Stimulated activated CD8-positive, alpha-beta memory T cell treated with anti-CD3 and anti-CD28 coated beads, Interleukin-15, amount 100 ng/mL, for 48 hours (primary cell): Measurements from ENCODE around the gene CD59.

Source experiments
- DNase-seq, 2 donors: peaks; one replicate each; pipeline ENCODE4 v3.0.0-alpha.2; 2020; ENCODE audit warnings: low read depth in 2 of 2

The CD59 gene

GRCh38 chr11:33736148-33736812 is at the start of gene CD59:
Gene CD59, minus strand, starts transcription at chr11:33736423. Its CDS starts 13,978 bp downstream, at chr11:33722445.
- peak; percentile 77 to 81 for DNase-seq

GRCh38 chr11:33785609-33786008 is 49.4 kb upstream of the CD59 start:
- DNase-seq = no peak

GRCh38 chr11:33779849-33780528 is 43.8 kb upstream of the CD59 start:
- DNase-seq = no peak

GRCh38 chr11:33778675-33779074 is 42.5 kb upstream of the CD59 start:
- DNase-seq = no peak

- no peak for DNase-seq
Measured at GRCh38 chr11:33777906-33778305, 41.7 kb upstream of the CD59 start.

GRCh38 chr11:33775832-33776470 is 39.7 kb upstream of the CD59 start:
- no peak for DNase-seq

- no peak for DNase-seq
Measured at GRCh38 chr11:33775467-33775807, 39.2 kb upstream of the CD59 start.

GRCh38 chr11:33774736-33775466 is 38.7 kb upstream of the CD59 start:
- no peak for DNase-seq

- peak; percentile 71 to 72 for DNase-seq
Measured at GRCh38 chr11:33773987-33774735, 37.9 kb upstream of the CD59 start, which contains the start of gene FBXO3. Gene FBXO3, minus strand, starts transcription at chr11:33774520. Its CDS starts 23 bp downstream, at chr11:33774497.

- no peak for DNase-seq
Measured at GRCh38 chr11:33773404-33773986, 37.3 kb upstream of the CD59 start.

- DNase-seq = no peak
Measured at GRCh38 chr11:33772870-33773269, 36.6 kb upstream of the CD59 start.

GRCh38 chr11:33772300-33772699 is 36.1 kb upstream of the CD59 start:
- no peak for DNase-seq

- no peak for DNase-seq
Measured at GRCh38 chr11:33770236-33770635, 34.0 kb upstream of the CD59 start.

- no peak for DNase-seq
Measured at GRCh38 chr11:33769542-33769941, 33.3 kb upstream of the CD59 start.

- no peak for DNase-seq
Measured at GRCh38 chr11:33767624-33768023, 31.4 kb upstream of the CD59 start.

GRCh38 chr11:33766085-33766484 is 29.9 kb upstream of the CD59 start:
- DNase-seq = no peak

GRCh38 chr11:33761471-33761870 is 25.2 kb upstream of the CD59 start:
- no peak for DNase-seq

- DNase-seq = no peak
Measured at GRCh38 chr11:33753304-33753967, 17.2 kb upstream of the CD59 start.

GRCh38 chr11:33751878-33752277 is 15.7 kb upstream of the CD59 start:
- no peak for DNase-seq

GRCh38 chr11:33747979-33748378 is 11.8 kb upstream of the CD59 start:
- DNase-seq = no peak

GRCh38 chr11:33743291-33743690 is 7.1 kb upstream of the CD59 start:
- DNase-seq = no peak
